SU-DHL-6 (cell line): ENCODE data around the gene JTB.

Source experiments
- H2AFZ ChIP-seq: fragments of 200-600 bp; sonication (generic); 2 replicates; pipeline ENCODE4 v1.6.1; 2014; ENCODE audit warnings: low read depth, mild to moderate bottlenecking, moderate library complexity, mixed read lengths, antibody characterized with exemption, low read length; ENCODE audit not compliant: severe bottlenecking
- H3F3A ChIP-seq: fragments of 200-600 bp; shearing (Covaris generic); 2 replicates; pipeline ENCODE4 v1.6.0; 2016; ENCODE audit warnings: antibody characterized with exemption, mild to moderate bottlenecking; ENCODE audit not compliant: insufficient read depth
- H3K27ac ChIP-seq: fragments of 200-600 bp; sonication (generic); 2 replicates; pipeline ENCODE4 v1.5.1; 2016; ENCODE audit warnings: low read depth, mild to moderate bottlenecking, low read length, moderate library complexity, mixed read lengths
- H3K27me3 ChIP-seq: fragments of 200-600 bp; sonication (generic), shearing (Covaris generic); 2 replicates; pipeline ENCODE4 v1.6.0; 2014; ENCODE audit warnings: mild to moderate bottlenecking, low read length
- H3K36me3 ChIP-seq: fragments of 200-600 bp; sonication (generic); 2 replicates; pipeline ENCODE4 v1.6.1; 2014; ENCODE audit warnings: mild to moderate bottlenecking, low read length, mixed read lengths
- H3K4me2 ChIP-seq: fragments of 300-600, 200-600 bp; shearing (Covaris generic), sonication (generic); 2 replicates; pipeline ENCODE4 v1.6.0; 2014; ENCODE audit warnings: low read length, low read depth, mild to moderate bottlenecking; ENCODE audit not compliant: poor library complexity, severe bottlenecking
- H3K4me3 ChIP-seq: fragments of 200-600 bp; sonication (generic); 2 replicates; pipeline ENCODE4 v1.5.1; 2014; ENCODE audit warnings: antibody characterized with exemption, low read length, mild to moderate bottlenecking, mixed read lengths; ENCODE audit not compliant: insufficient read depth, poor library complexity, severe bottlenecking
- H3K79me2 ChIP-seq: fragments of 200-600 bp; sonication (generic); 2 replicates; pipeline ENCODE4 v1.6.1; 2014; ENCODE audit warnings: mild to moderate bottlenecking, low read length, moderate library complexity; ENCODE audit not compliant: insufficient read depth
- H3K9ac ChIP-seq: fragments of 200-600 bp; sonication (generic); 2 replicates; pipeline ENCODE4 v1.7.0; 2014; ENCODE audit warnings: mild to moderate bottlenecking, low read length
- H3K9me2 ChIP-seq: fragments of 200-600 bp; sonication (generic); replicated peaks from 2 replicates; pipeline ENCODE4 v1.6.1; 2014; ENCODE audit warnings: low read length; ENCODE audit not compliant: insufficient read depth
- H3K9me3 ChIP-seq: fragments of 200-600 bp; sonication (generic); 2 replicates; pipeline ENCODE4 v1.6.1; 2014; ENCODE audit warnings: low read length, mixed read lengths; ENCODE audit not compliant: insufficient read depth
- H4K20me1 ChIP-seq: fragments of 200-600 bp; sonication (generic); 2 replicates; pipeline ENCODE4 v1.6.1; 2014; ENCODE audit warnings: low read depth, mild to moderate bottlenecking, antibody characterized with exemption, low read length, moderate library complexity, mixed read lengths
- EZH2phosphoT487 ChIP-seq: fragments of 200-600 bp; sonication (generic), shearing (Covaris generic); conservative IDR thresholded peaks from 2 replicates; pipeline ENCODE4 v1.6.1; 2018; ENCODE audit warnings: mild to moderate bottlenecking, antibody characterized with exemption, low read length, moderate library complexity, mixed read lengths
- TF ChIP-seq, protein P1 (sequence below): fragments of 200-600 bp; sonication (generic); IDR thresholded peaks from one replicate; pipeline ENCODE4 v1.5.1; 2017; ENCODE audit warnings: antibody characterized with exemption, mild to moderate bottlenecking, low read length, moderate library complexity; ENCODE audit not compliant: insufficient read depth, poor library complexity, severe bottlenecking

Gene JTB

GRCh38 chr1:153933430-153933829 lies 44.0 kb downstream of the JTB start:
- Histone ChIP-seq H3K4me2 (no peak overlapping the region), H3F3A (peaks cover 8% of the 10 kb centered on the region; the same call in 1 of the 2 replicates), H3K9ac (no peak overlapping the region), H4K20me1 (no peaks in the 10 kb centered on the region), H3K27me3 (no peaks in the 10 kb centered on the region), H3K36me3 (no peaks in the 10 kb centered on the region), H3K79me2 (no peaks in the 10 kb centered on the region), H3K27ac (no peak overlapping the region), H3K9me3 (no peaks in the 10 kb centered on the region), H2AFZ (no peak overlapping the region), H3K9me2 (no peaks in the 10 kb centered on the region), H3K4me3 (no peak overlapping the region)
- TF ChIP-seq, protein P1, sequence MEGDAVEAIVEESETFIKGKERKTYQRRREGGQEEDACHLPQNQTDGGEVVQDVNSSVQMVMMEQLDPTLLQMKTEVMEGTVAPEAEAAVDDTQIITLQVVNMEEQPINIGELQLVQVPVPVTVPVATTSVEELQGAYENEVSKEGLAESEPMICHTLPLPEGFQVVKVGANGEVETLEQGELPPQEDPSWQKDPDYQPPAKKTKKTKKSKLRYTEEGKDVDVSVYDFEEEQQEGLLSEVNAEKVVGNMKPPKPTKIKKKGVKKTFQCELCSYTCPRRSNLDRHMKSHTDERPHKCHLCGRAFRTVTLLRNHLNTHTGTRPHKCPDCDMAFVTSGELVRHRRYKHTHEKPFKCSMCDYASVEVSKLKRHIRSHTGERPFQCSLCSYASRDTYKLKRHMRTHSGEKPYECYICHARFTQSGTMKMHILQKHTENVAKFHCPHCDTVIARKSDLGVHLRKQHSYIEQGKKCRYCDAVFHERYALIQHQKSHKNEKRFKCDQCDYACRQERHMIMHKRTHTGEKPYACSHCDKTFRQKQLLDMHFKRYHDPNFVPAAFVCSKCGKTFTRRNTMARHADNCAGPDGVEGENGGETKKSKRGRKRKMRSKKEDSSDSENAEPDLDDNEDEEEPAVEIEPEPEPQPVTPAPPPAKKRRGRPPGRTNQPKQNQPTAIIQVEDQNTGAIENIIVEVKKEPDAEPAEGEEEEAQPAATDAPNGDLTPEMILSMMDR: no peak
- TF ChIP-seq EZH2phosphoT487: no peak

DNA sequence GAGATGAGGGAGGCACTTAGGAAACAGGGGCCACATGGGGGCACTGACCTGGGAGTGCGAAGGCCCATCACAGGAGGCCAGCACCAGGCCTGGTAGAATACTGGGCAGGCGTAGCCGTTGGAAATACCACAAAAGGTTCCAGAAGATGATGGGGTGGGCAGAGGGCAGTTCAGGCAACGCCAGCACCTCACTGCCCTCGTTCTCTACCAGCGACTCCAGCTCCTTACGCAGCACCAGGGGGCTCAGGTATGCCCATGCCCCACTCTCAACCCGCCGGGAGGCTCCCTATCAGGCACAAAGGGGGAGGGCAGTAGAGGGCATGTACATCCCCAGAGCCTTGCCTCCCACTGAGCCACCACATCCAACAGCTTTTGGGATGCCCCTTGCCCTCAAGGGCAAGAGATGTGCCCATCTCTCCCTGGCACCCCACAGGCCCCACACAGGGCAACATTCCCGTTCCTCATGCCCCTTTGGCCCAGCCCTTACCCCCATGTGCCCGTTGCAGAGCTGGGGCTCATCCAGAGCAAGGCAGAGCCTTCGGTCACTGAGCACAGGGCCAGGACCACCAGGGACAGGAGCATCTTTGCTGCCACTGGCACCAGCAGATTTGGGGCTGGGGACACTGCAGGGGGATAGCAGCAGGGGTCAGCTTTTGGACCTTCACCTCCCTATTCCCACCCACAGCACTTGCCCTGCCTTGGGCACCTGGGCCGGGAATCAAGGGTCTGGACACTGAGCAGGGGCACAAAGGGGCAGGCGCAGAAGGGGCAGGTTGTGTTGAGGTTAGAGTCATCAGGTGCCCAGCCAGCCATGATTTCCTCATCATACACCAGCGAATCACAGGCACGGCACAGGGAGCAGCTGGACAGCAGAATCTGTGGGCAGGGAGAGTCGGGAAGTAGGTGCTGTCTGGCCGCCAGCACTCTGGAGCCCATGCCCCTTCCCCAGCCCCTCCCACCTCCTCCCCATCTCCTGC lies 45.0 kb downstream of the JTB start:
- Histone ChIP-seq H3K4me3 (no peak overlapping the region), H3K9me3 (no peaks in the 10 kb centered on the region), H3K9me2 (no peaks in the 10 kb centered on the region), H4K20me1 (no peaks in the 10 kb centered on the region), H3K79me2 (no peaks in the 10 kb centered on the region), H3K27me3 (no peaks in the 10 kb centered on the region), H3K4me2 (no peak overlapping the region), H2AFZ (no peak overlapping the region), H3K27ac (no peak overlapping the region), H3F3A (peaks cover 11% of the 10 kb centered on the region; the same call in 1 of the 2 replicates), H3K36me3 (no peaks in the 10 kb centered on the region), H3K9ac (no peak overlapping the region)
- TF ChIP-seq EZH2phosphoT487: no peak
- TF ChIP-seq, protein P1: no peak

DNA sequence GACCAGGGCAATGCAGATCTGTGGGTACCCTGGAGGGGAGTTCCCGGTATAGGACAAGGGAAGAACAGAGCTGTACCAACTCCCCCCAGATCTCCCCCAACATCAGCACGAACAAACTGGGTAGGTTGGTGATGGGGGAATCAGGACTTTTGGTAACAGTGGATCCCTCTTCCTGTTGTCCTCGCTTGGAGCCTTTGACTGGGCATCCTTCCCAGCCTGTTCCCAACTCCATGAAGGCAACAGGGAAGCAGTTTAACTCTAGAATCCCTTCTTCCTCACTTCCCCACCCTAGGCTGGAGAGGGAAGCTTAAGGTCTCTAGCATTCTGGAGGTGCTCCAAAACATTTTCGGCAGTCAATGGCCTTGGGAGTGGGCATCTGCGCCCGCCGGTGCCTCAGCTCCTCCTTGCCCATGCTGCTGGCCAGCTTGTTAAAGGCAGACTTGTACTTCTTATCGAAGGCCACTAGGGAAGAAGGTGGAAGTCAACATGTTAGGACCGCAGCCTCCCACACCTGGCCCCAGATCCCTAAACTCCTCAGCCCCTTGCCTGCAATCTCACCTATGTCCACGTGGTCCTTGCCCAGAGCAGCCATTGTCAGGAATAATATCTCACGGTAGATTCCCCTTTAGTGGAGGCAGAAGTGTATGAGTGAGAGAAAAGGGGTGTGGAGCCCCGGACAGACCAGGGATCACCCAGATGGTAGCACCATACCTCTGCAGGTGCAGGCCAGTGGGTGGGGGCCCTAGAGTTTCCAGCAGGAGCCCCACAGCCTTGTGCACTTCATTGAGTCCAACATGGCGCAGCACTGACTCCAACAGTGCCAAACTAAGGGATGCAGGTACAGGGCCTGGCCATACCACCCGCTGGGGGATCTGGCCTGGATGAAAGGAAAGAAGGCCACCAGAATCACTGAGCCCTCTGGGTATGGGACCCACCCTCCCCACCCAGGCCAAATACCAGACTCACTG lies 47.2 kb downstream of the JTB start:
- peaks cover 20% of the 10 kb centered on the region for H3F3A ChIP-seq
- no peak overlapping the region for H3K4me3 ChIP-seq
- TF ChIP-seq, protein P1: no peak
- TF ChIP-seq EZH2phosphoT487: no peak
- no peaks in the 10 kb centered on the region for H3K36me3 ChIP-seq
- H2AFZ ChIP-seq: no peak overlapping the region
- no peaks in the 10 kb centered on the region for H4K20me1 ChIP-seq
- no peak overlapping the region for H3K27ac ChIP-seq
- no peaks in the 10 kb centered on the region for H3K9me2 ChIP-seq
- no peaks in the 10 kb centered on the region for H3K79me2 ChIP-seq
- H3K27me3 ChIP-seq: no peaks in the 10 kb centered on the region
- H3K9ac ChIP-seq: no peak overlapping the region
- H3K4me2 ChIP-seq: no peak overlapping the region
- H3K9me3 ChIP-seq: no peaks in the 10 kb centered on the region
